Stimulated activated CD4-positive, alpha-beta T cell treated with anti-CD3 and anti-CD28 coated beads, TNF-alpha, amount 100 ng/mL, for 4 hours (primary cell): Measurements from ENCODE around the gene FAM78A.
"Not testable (repeated sequence)": the region's sequence is repeated elsewhere in the genome, so short reads cannot be mapped to it uniquely, and the experiment has no call there.

Experiments used
- DNase-seq, 3 experiments: peaks; one replicate each; pipeline ENCODE4 v3.0.0-alpha.2; 2020; ENCODE audit warnings: low read depth in 3 of 3

The FAM78A gene

GRCh38 chr9:131282175-131282574 is 5.9 kb upstream of the FAM78A start:
- no peak for DNase-seq

- no peak for DNase-seq
Observed at GRCh38 chr9:131281119-131281965, 5.0 kb upstream of the FAM78A start.

- no peak for DNase-seq
Observed at GRCh38 chr9:131280660-131281059, 4.3 kb upstream of the FAM78A start.

GRCh38 chr9:131279863-131280570 is 3.7 kb upstream of the FAM78A start:
- no peak for DNase-seq

- no peak for DNase-seq
Observed at GRCh38 chr9:131279196-131279862, 3.0 kb upstream of the FAM78A start.

- DNase-seq, result no peak
Observed at GRCh38 chr9:131278702-131279111, 2.4 kb upstream of the FAM78A start.

GRCh38 chr9:131277910-131278701 is 1.8 kb upstream of the FAM78A start:
- peak in 2 of 3 experiments; percentile 46 to 50 for DNase-seq

GRCh38 chr9:131277287-131277909 is 1.1 kb upstream of the FAM78A start:
- DNase-seq, result no peak

GRCh38 chr9:131276891-131277286 is 579 bp upstream of the FAM78A start:
- DNase-seq, result no peak

GRCh38 chr9:131275332-131276093 is 797 bp downstream of the FAM78A start:
- DNase-seq, result peak in 1 of 3 experiments; percentile 31

GRCh38 chr9:131274674-131275331 is 1.5 kb downstream of the FAM78A start:
- no peak for DNase-seq

GRCh38 chr9:131273856-131274673 is 2.2 kb downstream of the FAM78A start:
- no peak for DNase-seq

- DNase-seq, result no peak
Observed at GRCh38 chr9:131273146-131273855, 3.0 kb downstream of the FAM78A start.

GRCh38 chr9:131272212-131272611 is 4.1 kb downstream of the FAM78A start:
- no peak for DNase-seq

GRCh38 chr9:131271506-131271931 is 4.8 kb downstream of the FAM78A start:
- no peak for DNase-seq

- not testable (repeated sequence) for DNase-seq
Observed at GRCh38 chr9:131271016-131271273, 5.4 kb downstream of the FAM78A start.

GRCh38 chr9:131270171-131271015 is 5.9 kb downstream of the FAM78A start:
- DNase-seq, result peak in 1 of 3 experiments; percentile 28
